Panc1 (cell line): ENCODE results near the gene TM4SF20.

Source experiments
- POLR2AphosphoS5 ChIP-seq: IDR thresholded peaks from 2 replicates; pipeline ENCODE4 v1.6.1; 2012; ENCODE audit warnings: mild to moderate bottlenecking, low read depth, low read length, moderate library complexity
- SIN3A ChIP-seq: IDR thresholded peaks from 2 replicates; pipeline ENCODE4 v1.6.1; 2012; ENCODE audit warnings: low read depth, mild to moderate bottlenecking, low read length, moderate library complexity, borderline replicate concordance; ENCODE audit not compliant: insufficient read depth
- TF ChIP-seq, protein P1 (sequence below): fragments of 450-650 bp; IDR thresholded peaks from 2 replicates; pipeline ENCODE4 v1.5.1; 2017; ENCODE audit warnings: mild to moderate bottlenecking

DNA sequence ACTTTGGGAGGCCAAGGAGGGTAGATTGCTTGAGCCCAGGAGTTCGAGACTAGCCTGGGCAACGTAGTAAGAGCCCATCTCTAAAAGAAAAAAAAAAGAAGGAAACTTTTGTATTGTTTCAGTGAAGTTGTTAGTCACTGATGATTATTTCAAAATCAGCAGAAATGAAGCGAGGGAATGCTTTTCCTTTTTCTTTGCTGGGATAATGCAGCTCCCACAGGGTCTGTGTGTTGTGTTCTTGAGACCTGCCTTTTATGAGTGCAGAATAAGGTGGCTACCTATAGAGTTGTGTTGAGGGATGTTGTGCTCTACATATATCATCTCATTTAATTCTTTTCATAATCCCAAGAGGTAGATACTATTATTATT is 11.7 kb downstream of the TM4SF20 start:
- TF ChIP-seq SIN3A = no peak
- TF ChIP-seq, protein P1, sequence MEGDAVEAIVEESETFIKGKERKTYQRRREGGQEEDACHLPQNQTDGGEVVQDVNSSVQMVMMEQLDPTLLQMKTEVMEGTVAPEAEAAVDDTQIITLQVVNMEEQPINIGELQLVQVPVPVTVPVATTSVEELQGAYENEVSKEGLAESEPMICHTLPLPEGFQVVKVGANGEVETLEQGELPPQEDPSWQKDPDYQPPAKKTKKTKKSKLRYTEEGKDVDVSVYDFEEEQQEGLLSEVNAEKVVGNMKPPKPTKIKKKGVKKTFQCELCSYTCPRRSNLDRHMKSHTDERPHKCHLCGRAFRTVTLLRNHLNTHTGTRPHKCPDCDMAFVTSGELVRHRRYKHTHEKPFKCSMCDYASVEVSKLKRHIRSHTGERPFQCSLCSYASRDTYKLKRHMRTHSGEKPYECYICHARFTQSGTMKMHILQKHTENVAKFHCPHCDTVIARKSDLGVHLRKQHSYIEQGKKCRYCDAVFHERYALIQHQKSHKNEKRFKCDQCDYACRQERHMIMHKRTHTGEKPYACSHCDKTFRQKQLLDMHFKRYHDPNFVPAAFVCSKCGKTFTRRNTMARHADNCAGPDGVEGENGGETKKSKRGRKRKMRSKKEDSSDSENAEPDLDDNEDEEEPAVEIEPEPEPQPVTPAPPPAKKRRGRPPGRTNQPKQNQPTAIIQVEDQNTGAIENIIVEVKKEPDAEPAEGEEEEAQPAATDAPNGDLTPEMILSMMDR = no peak
- TF ChIP-seq POLR2AphosphoS5 = no peak
